H1 (cell line): ENCODE measurements around the gene MBD5. TPM values are rescaled to one million over a fixed set of nuclear protein-coding genes. Genes with fewer than 3 reads are reported as not detected.

ENCODE experiments used
- polyA plus RNA-seq, 7 experiments: library from polyadenylated mRNA; depleted of rRNA in 3 of 7; stranded (reverse) in 5 of 7; unstranded in 2 of 7; fragments of >200 nt in 5 of 7; fragments of 200-250 nt in 2 of 7; gene quantifications; 1 replicate in 5 of 7; 2 replicates in 1 of 7; 4 replicates in 1 of 7; pipeline versions ENCODE4 v1.2.1 to v1.2.3, GENCODE V29; 2011 to 2013; ENCODE audit warnings: missing spikeins in 2 of 7, mixed read lengths in 2 of 7
- small RNA-seq: library from polyadenylated mRNA; stranded (forward); fragments of <200 nt; extraction: miRNeasy Mini kit (QIAGEN cat#:217004); gene quantifications from one replicate; pipeline ENCODE3, GENCODE V24; 2013; ENCODE audit not compliant: insufficient read depth
- total RNA-seq: library from RNA; stranded (reverse); fragmentation: NEBNext Ultra II Directional; extraction: Animal tissue kit (Norgen Biotek cat#: 25700); gene quantifications from 2 replicates; pipeline ENCODE4 v1.2.1, GENCODE V29; 2021

Gene MBD5
- total and polyA plus RNA-seq, 2 of the 8 experiments (the other 6 are each of a cell fraction or from before 2014, with no cell fraction given), result 9.7 to 29.4 TPM

Small RNAs within 50 kb of the gene (small RNA-seq; reads per million reads assigned to genes)
- gene RF00554, result not detected

Other genes starting within 250 kb of the MBD5 start
- 15.0 and 18.1 TPM in 2 replicates for gene ACVR2A, start 176.1 kb upstream of the MBD5 start, total RNA-seq
- 1.8 and 3.4 TPM in 2 replicates for gene ACVR2A, start 176.1 kb upstream of the MBD5 start, polyA plus RNA-seq (2011; rRNA removed)
- 63.4 and 63.7 TPM in 2 replicates for gene ORC4, start 354 bp upstream of the MBD5 start, total RNA-seq
- 19.2 and 22.7 TPM in 2 replicates for gene ORC4, start 354 bp upstream of the MBD5 start, polyA plus RNA-seq (2011; rRNA removed)